ENCODE results near the gene PDCD6IP.
"Not testable (repeated sequence)": the region's sequence is repeated elsewhere in the genome, so short reads cannot be mapped to it uniquely, and the experiment has no call there.

The PDCD6IP gene

GRCh38 chr3:33777996-33778395 lies 20.4 kb upstream of the PDCD6IP start:
- DNase-seq (ENCODE audit: insufficient read length): no peak
- TF ChIP-seq POLR2AphosphoS5 (IDR thresholded peaks at IDR 0.05; ENCODE audit: low read depth, low read length) (no peak), POLR2A (IDR thresholded peaks at IDR 0.05; ENCODE audit: low read depth, low read length) (no peak), TAF1 (IDR thresholded peaks at IDR 0.05; ENCODE audit: borderline replicate concordance, low read depth, low read length) (no peak)
- no peak for FAIRE-seq

DNA sequence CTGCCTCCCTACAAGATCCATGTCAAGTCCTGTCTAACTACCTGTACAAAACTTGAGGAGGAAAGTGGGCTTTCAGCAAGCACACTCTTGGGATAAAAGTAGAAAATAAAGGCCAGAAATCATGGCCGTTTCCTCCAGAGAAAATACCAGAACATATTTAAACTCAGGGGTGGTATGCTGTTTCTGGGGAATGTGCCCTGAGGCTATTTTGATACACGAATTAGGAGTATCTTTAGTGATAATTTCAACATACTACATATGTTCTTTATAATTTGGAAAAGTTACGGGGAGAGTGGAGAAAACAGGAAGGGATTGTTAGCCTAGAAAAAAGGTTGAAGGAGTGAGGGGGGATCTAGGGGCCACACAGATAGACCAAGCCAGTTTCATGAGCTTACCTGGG lies 18.7 kb upstream of the PDCD6IP start:
- TF ChIP-seq TAF1 (IDR thresholded peaks at IDR 0.05; ENCODE audit: borderline replicate concordance, low read depth, low read length) (no peak), POLR2AphosphoS5 (IDR thresholded peaks at IDR 0.05; ENCODE audit: low read depth, low read length) (no peak), POLR2A (IDR thresholded peaks at IDR 0.05; ENCODE audit: low read depth, low read length) (no peak)
- DNase-seq (ENCODE audit: insufficient read length): no peak
- no peak for FAIRE-seq

- not testable (repeated sequence) for FAIRE-seq; DNase-seq (ENCODE audit: insufficient read length)
Observed at GRCh38 chr3:33781413-33781812, 17.0 kb upstream of the PDCD6IP start.

DNA sequence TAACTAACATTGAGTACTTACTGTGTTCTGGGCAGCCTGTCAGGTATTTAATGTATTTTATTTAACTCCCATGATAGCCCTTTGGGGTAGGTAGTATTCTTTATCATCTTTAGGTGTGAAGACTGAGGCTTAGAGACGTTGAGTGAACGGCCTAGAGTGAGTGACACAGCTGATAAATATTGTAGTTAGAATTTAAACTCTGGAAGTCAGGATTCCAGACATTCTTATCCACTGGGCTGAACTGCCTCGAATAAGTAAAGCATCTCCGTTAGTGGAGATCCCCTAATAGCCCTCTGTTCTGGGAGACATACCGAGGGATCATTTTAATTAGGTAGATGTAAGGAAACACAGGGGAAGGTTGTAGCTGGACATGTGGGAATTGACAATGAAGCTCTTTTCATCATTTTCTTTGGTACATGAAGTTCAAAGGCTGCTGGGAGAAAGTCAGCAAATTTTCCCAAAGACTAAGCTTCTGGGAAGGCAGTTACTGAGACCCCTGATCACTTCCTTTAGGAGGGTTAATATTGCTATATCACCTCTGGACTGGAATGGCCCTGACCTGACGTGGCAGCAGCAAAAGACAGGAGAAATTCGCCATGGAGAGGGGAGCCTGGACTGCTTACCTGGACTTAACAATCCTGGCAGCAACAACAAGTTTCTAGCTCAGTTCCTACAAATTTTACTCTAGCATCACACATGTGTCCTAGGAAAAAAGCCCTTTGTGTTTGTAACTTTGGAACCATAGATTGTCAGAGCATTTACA lies 11.7 kb upstream of the PDCD6IP start:
- FAIRE-seq (no peak), DNase-seq (ENCODE audit: insufficient read length) (no peak)

GRCh38 chr3:33787328-33788009 lies 11.0 kb upstream of the PDCD6IP start:
- DNase-seq (ENCODE audit: insufficient read length): peak; percentile 21
- peak; percentile 93 for FAIRE-seq
- TF ChIP-seq TAF1 (IDR thresholded peaks at IDR 0.05; ENCODE audit: borderline replicate concordance, low read depth, low read length) (no peak), POLR2A (IDR thresholded peaks at IDR 0.05; ENCODE audit: low read depth, low read length) (no peak)

More for the DNA sequence above, 11.7 kb upstream of the PDCD6IP start:
- TF ChIP-seq POLR2AphosphoS5 (IDR thresholded peaks at IDR 0.05; ENCODE audit: low read depth, low read length): no peak
- no peak for TF ChIP-seq TAF1 (IDR thresholded peaks at IDR 0.05; ENCODE audit: borderline replicate concordance, low read depth, low read length)
- TF ChIP-seq POLR2A (IDR thresholded peaks at IDR 0.05; ENCODE audit: low read depth, low read length): no peak

DNA sequence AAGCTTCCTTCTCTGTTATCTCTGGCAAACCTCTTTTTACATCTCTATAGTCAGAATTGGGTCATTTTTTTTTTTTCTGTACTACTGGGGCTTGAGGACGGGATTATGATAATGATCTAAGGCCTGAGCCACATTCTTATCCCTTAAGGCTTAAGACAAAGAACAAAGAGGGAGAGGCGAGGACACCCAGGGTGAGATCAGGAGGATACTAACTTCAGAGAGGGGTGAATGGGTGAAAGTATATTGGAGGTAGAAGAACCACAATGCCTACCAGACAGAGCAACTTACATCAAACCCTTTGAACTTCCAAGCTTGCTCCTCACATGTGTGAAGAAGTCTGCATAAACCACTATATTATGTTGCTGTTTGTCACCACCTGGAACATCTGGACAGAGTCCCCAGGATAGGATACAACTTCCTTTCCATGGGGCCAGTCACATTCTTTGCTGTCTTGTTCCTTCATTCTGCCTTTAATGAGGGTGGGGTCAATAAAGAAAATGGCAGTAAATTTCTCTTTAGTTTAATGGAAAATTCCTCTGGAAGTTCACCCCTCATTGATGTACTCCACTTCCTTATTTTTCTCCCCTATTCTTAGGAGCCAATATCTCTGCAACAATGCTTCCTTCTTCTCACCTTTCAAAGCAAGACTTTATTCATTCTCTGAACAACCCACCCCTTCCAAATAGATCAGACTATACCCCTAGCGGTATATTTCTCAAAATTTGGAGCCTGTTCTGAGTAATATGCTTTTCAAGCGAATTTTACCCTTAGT lies 9.1 kb upstream of the PDCD6IP start:
- DNase-seq (ENCODE audit: insufficient read length): no peak
- no peak for TF ChIP-seq POLR2A (IDR thresholded peaks at IDR 0.05; ENCODE audit: low read depth, low read length)
- TF ChIP-seq POLR2AphosphoS5 (IDR thresholded peaks at IDR 0.05; ENCODE audit: low read depth, low read length): no peak
- no peak for TF ChIP-seq TAF1 (IDR thresholded peaks at IDR 0.05; ENCODE audit: borderline replicate concordance, low read depth, low read length)
- peak; percentile 68 for FAIRE-seq

DNA sequence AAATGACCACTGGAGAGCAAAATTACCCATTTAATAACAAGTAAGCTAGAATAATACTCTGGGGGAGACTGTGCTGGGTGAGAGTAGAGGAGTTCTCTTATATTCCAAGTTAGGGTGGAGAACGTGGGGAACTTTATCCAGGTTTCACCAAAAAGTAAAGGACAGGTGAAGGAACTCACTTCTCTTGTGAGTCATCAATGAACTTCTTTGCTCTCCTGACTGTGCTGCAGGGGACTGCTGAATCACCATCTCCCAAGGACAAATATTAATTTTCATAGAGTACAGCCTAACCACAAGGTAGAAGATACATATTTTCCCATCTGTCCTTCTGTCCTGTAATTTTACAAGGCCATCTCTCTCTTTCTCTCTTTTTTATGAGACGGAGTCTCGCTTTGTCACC lies 8.3 kb upstream of the PDCD6IP start:
- no peak for DNase-seq (ENCODE audit: insufficient read length)
- no peak for TF ChIP-seq POLR2AphosphoS5 (IDR thresholded peaks at IDR 0.05; ENCODE audit: low read depth, low read length)
- TF ChIP-seq TAF1 (IDR thresholded peaks at IDR 0.05; ENCODE audit: borderline replicate concordance, low read depth, low read length): no peak
- no peak for TF ChIP-seq POLR2A (IDR thresholded peaks at IDR 0.05; ENCODE audit: low read depth, low read length)
- no peak for FAIRE-seq

DNA sequence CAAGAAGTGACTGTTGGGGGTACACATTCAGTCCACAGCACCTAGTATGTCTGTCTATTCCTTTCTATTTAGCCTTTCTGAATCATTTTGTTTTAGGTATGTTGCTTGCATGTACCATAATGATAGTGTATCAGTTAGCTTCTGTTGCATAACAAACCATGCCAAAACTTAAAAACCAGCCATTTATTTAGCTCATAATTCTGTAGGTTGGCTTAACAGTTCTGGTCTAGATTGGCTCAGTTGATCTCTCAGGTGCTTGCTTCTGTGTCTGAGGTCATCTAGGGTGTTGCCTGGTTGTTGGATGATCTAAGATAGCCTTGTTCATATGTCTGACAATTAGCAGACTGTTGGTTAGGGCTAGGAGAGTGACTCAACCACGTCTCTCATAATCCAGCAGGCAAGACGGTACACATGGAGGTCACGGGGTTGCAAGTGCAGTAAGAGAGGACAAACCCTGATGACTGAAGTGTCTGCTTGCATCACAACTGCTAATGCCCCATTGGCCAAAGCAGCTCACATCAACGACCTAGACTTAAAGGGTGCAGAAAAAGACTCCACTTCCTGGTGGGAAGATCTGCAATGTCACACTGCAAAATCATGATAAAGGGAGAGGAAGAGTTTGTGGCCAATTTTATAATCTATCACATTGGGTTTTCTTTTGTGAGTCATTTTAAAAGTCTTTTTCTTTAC lies 6.8 kb upstream of the PDCD6IP start:
- DNase-seq (ENCODE audit: insufficient read length) (no peak), FAIRE-seq (no peak)
- no peak for TF ChIP-seq POLR2A (IDR thresholded peaks at IDR 0.05; ENCODE audit: low read depth, low read length)
- TF ChIP-seq POLR2AphosphoS5 (IDR thresholded peaks at IDR 0.05; ENCODE audit: low read depth, low read length): no peak
- TF ChIP-seq TAF1 (IDR thresholded peaks at IDR 0.05; ENCODE audit: borderline replicate concordance, low read depth, low read length): no peak

DNA sequence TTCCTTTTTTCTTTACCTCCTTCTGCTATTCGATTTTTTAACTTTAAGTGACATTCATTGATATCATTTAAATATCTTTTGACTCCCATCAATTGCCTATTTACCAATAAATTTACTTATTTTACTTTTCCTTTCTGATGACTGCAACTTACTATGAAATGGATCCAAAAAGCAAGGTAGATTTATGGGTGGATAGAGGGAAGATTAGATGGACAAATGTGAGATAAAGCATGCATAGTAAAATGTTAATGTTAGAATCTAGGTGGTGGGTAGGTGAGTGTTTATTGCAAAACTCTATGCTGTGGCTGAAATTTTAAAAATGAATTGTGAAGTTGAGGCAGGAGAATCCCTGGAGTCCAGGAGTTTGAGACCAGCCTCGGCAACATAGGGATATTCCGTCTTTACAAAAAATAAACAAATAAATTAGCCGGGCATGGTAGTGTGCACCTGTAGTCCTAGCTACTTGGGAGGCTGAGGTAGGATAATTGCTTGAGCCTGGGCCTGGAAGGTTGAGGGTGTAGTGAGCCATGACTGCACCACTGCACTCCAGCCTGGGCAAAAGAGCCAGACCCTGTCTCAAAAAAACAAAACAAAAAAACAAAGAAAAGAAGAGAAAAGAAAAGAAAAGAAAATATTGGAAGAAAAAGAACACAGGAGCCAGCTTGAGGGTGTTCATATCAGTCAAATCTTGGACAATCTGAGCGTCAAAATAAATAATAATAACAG lies 6.1 kb upstream of the PDCD6IP start:
- FAIRE-seq: no peak

DNA sequence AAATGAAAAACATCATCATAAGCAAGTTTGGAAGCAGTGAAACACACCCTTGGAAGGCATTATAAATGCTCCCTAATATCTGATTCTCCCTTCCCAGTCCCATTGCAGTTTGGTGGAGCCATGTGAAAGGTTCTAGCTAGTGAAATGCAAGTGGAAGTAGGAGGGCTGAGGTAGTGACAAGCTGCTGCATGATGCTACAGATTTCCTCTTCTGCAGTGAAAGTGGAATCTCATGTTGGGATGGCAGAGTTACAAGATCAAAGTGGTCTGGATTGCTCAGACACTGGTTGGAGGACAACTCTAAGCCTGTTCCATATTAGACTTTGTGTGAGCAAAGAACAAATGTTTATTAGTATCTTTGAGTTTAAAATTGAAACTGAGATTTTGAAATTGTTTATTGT lies 3.3 kb upstream of the PDCD6IP start:
- FAIRE-seq: no peak
- TF ChIP-seq POLR2A (IDR thresholded peaks at IDR 0.05; ENCODE audit: low read depth, low read length): no peak
- no peak for TF ChIP-seq TAF1 (IDR thresholded peaks at IDR 0.05; ENCODE audit: borderline replicate concordance, low read depth, low read length)
- no peak for TF ChIP-seq POLR2AphosphoS5 (IDR thresholded peaks at IDR 0.05; ENCODE audit: low read depth, low read length)
- no peak for DNase-seq (ENCODE audit: insufficient read length)

More for the DNA sequence above, 6.1 kb upstream of the PDCD6IP start:
- TF ChIP-seq POLR2AphosphoS5 (IDR thresholded peaks at IDR 0.05; ENCODE audit: low read depth, low read length): no peak
- no peak for TF ChIP-seq POLR2A (IDR thresholded peaks at IDR 0.05; ENCODE audit: low read depth, low read length)
- TF ChIP-seq TAF1 (IDR thresholded peaks at IDR 0.05; ENCODE audit: borderline replicate concordance, low read depth, low read length): no peak
- DNase-seq (ENCODE audit: insufficient read length): no peak

Measured in GM12892 (cell line).